ENCODE results near the gene LCOR. TPM values are rescaled to one million over a fixed set of nuclear protein-coding genes. Genes with fewer than 3 reads are reported as not detected.

Gene LCOR
- total RNA-seq, 3 donors from 2014 or later, result 19.4 to 53.6 (median 35.7) TPM

- no peak overlapping the region for H3K4me3 ChIP-seq
- H3K9me3 ChIP-seq, result no peaks in the 10 kb centered on the region
- intact Hi-C loops (cut with DNase I; ENCODE audit: low total_unique reads), result no loop called here
- no peaks in the 10 kb centered on the region for H3K36me3 ChIP-seq
- TF ChIP-seq POLR2AphosphoS5 (IDR thresholded peaks at IDR 0.05) (no peak), POLR2A (IDR thresholded peaks at IDR 0.05) (no peak), CTCF (IDR thresholded peaks at IDR 0.05) (no peak)
- H3K27ac ChIP-seq, result no peak overlapping the region
- no peak for DNase-seq (ENCODE audit: low spot score in 2 of 2)
- peaks cover 0 to 5% of the 10 kb centered on the region in 2 donors for H3K4me1 ChIP-seq
- no peaks in the 10 kb centered on the region for H3K27me3 ChIP-seq
These were observed 208.6 kb downstream of the LCOR start for GRCh38 chr10:97040706-97041105.

- TF ChIP-seq POLR2A (IDR thresholded peaks at IDR 0.05), result no peak
- TF ChIP-seq POLR2AphosphoS5 (IDR thresholded peaks at IDR 0.05), result no peak
- no peak for TF ChIP-seq CTCF (IDR thresholded peaks at IDR 0.05)
- H3K4me1 ChIP-seq, result peaks cover 0 to 5% of the 10 kb centered on the region in 2 donors
- no peak overlapping the region for H3K4me3 ChIP-seq
- no peak for DNase-seq (ENCODE audit: low spot score in 2 of 2)
- intact Hi-C loops (cut with DNase I; ENCODE audit: low total_unique reads), result no loop called here
- H3K9me3 ChIP-seq, result no peaks in the 10 kb centered on the region
- no peaks in the 10 kb centered on the region for H3K36me3 ChIP-seq
- no peaks in the 10 kb centered on the region for H3K27me3 ChIP-seq
- no peak overlapping the region for H3K27ac ChIP-seq
These were observed 210.0 kb downstream of the LCOR start for GRCh38 chr10:97042081-97042480.

GRCh38 chr10:97042716-97043562 is 210.8 kb downstream of the LCOR start:
- Histone ChIP-seq H3K4me1 (no peaks in the 10 kb centered on the region), H3K4me3 (no peak overlapping the region), H3K27ac (no peak overlapping the region), H3K9me3 (no peaks in the 10 kb centered on the region), H3K27me3 (no peaks in the 10 kb centered on the region), H3K36me3 (no peaks in the 10 kb centered on the region)
- TF ChIP-seq POLR2A (IDR thresholded peaks at IDR 0.05) (no peak), CTCF (IDR thresholded peaks at IDR 0.05) (no peak), POLR2AphosphoS5 (IDR thresholded peaks at IDR 0.05) (no peak)
- DNase-seq (ENCODE audit: low spot score in 2 of 2), result no peak
- intact Hi-C loops (cut with DNase I; ENCODE audit: low total_unique reads), result no loop called here

DNA sequence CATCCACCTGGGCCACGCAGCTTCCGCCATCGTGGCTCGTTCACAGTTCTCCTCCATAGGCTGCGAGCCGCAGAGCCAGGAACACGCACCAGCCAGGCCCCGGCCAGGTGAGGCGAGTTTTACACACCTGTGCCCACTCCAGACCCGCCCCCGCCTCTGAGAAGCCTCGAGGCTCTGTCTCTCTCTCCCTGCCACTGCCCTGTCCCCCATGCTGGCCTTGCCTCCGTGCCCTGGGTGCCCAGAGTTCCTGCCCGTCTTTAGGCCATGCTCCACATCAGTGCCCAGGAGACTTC is 211.4 kb downstream of the LCOR start:
- DNase-seq (ENCODE audit: low spot score in 2 of 2), result no peak
- Histone ChIP-seq H3K27me3 (no peaks in the 10 kb centered on the region), H3K4me3 (no peak overlapping the region), H3K27ac (no peak overlapping the region), H3K36me3 (no peaks in the 10 kb centered on the region), H3K4me1 (no peaks in the 10 kb centered on the region), H3K9me3 (no peaks in the 10 kb centered on the region)
- intact Hi-C loops (cut with DNase I; ENCODE audit: low total_unique reads), result no loop called here
- no peak for TF ChIP-seq POLR2AphosphoS5 (IDR thresholded peaks at IDR 0.05)

Other genes with a start within 250 kb of the LCOR start
- 100 to 1,000 TPM in 2 of 3 donors, 10 to 100 TPM in 1; 95.7 to 118 (median 116) TPM for gene TM9SF3, start 245.3 kb upstream of the LCOR start, total RNA-seq
- 10 to 100 TPM in 2 of 3 donors, 1 to 10 TPM in 1; 9.8 to 26.9 (median 14.2) TPM for gene PIK3AP1, start 111.8 kb upstream of the LCOR start, total RNA-seq